PC-9 (cell line): ENCODE measurements around the gene OBSCN. TPM values are rescaled to one million over a fixed set of nuclear protein-coding genes. Genes with fewer than 3 reads are reported as not detected.

Experiments
- BruUV-seq: library from RNA; stranded (reverse); fragments of 400-500 nt; replicated peaks from 2 replicates; lab custom pipeline; 2021; lab: Mats Ljungman, UMichigan
- CTCF ChIA-PET: fragments of 300-600 bp; sonication (Branson Sonifier 250); formaldehyde crosslinking; loops from one replicate; lab custom pipeline; 2022; ENCODE audit warnings: antibody characterized with exemption; lab: Charles Lee
- POLR2A ChIA-PET: fragments of 300-600 bp; sonication (Branson Sonifier 250); formaldehyde crosslinking; loops from one replicate; lab custom pipeline; 2022; ENCODE audit warnings: antibody characterized with exemption; ENCODE audit not compliant: unreplicated experiment; lab: Charles Lee
- DNase-seq, 2 experiments: peaks; one replicate each; pipeline versions ENCODE4 v3.0.0 to v3.0.0-alpha.2; 2015 to 2022; ENCODE audit warnings: mixed read lengths in 1 of 2
- H2AFZ ChIP-seq: fragments of 200-600 bp; sonication (generic); 2 replicates; pipeline ENCODE4 v1.8.1; 2017; ENCODE audit warnings: antibody characterized with exemption
- H3F3A ChIP-seq: fragments of 200-600 bp; sonication (generic); 2 replicates; pipeline ENCODE4 v1.8.1; 2017; ENCODE audit warnings: antibody characterized with exemption, mild to moderate bottlenecking, low read depth; ENCODE audit not compliant: insufficient read depth
- H3K27ac ChIP-seq: fragments of 200-600 bp; sonication (generic); 2 replicates; pipeline ENCODE4 v1.6.1; 2016; ENCODE audit warnings: mixed run types
- H3K27me3 ChIP-seq: fragments of 200-600 bp; sonication (generic); 2 replicates; pipeline ENCODE4 v1.6.1; 2016; ENCODE audit warnings: low read depth, mixed run types; ENCODE audit not compliant: insufficient read depth
- H3K36me3 ChIP-seq: fragments of 200-600 bp; sonication (generic); 2 replicates; pipeline ENCODE4 v1.6.1; 2016; ENCODE audit warnings: low read depth, mixed run types
- H3K4me1 ChIP-seq: fragments of 200-600 bp; sonication (generic); replicated peaks from 2 replicates; pipeline ENCODE4 v1.6.1; 2016; ENCODE audit warnings: mixed run types; ENCODE audit not compliant: insufficient read depth
- H3K4me2 ChIP-seq: fragments of 200-600 bp; sonication (generic); 2 replicates; pipeline ENCODE4 v1.6.1; 2017; ENCODE audit warnings: mixed run types
- H3K4me3 ChIP-seq: fragments of 200-600 bp; sonication (generic); 2 replicates; pipeline ENCODE4 v1.6.1; 2016; ENCODE audit warnings: mixed run types
- H3K79me2 ChIP-seq: fragments of 200-600 bp; sonication (generic); 2 replicates; pipeline ENCODE4 v1.6.1; 2017; ENCODE audit warnings: low read depth, mixed run types
- H3K9me2 ChIP-seq: fragments of 200-600 bp; sonication (generic); 2 replicates; pipeline ENCODE4 v1.8.1; 2017; ENCODE audit warnings: mild to moderate bottlenecking; ENCODE audit not compliant: insufficient read depth
- H3K9me3 ChIP-seq: fragments of 200-600 bp; sonication (generic); 2 replicates; pipeline ENCODE4 v1.8.1; 2016; ENCODE audit warnings: low read depth; ENCODE audit not compliant: insufficient read depth
- H4K20me1 ChIP-seq: fragments of 200-600 bp; sonication (generic); 2 replicates; pipeline ENCODE4 v1.8.1; 2017; ENCODE audit not compliant: insufficient read depth
- CTCF ChIP-seq: fragments of 200-600 bp; sonication (generic); conservative IDR thresholded peaks from 2 replicates; pipeline ENCODE4 v1.6.1; 2017; ENCODE audit warnings: mixed run types, antibody characterized with exemption, mild to moderate bottlenecking, moderate library complexity
- EZH2 ChIP-seq: fragments of 200-600 bp; sonication (generic); IDR thresholded peaks from 2 replicates; pipeline ENCODE4 v1.8.0; 2017; ENCODE audit warnings: antibody characterized with exemption, low read depth
- intact Hi-C: fragments of 100-400 bp; cut with micrococcal nuclease; formaldehyde crosslinking; loops from one replicate; pipeline ENCODE4 v1.10.0; 2022; ENCODE audit not compliant: unreplicated experiment
- total RNA-seq: library from RNA; stranded (reverse); gene quantifications from 2 replicates; pipeline ENCODE4 v1.2.3, GENCODE V29; 2021

OBSCN gene
- total RNA-seq, 1 experiment from 2014 or later: 62.9 TPM

GRCh38 chr1:228390649-228391048, 182.8 kb downstream of the OBSCN start:
- DNase-seq: no peak
- H3K27me3 ChIP-seq: no peaks in the 10 kb centered on the region
- no TSS peak for BruUV-seq
- peaks cover 20% of the 10 kb centered on the region for H3K4me1 ChIP-seq
- intact Hi-C loops: loop anchor here (5.0 kb wide), 1 partner anchor 258 kb away; no protein-coding TSS in a partner anchor
- no peak overlapping the region for H3K4me3 ChIP-seq
- no peaks in the 10 kb centered on the region; the same call in 1 of the 2 replicates for H3K9me3 ChIP-seq
- H3K9me2 ChIP-seq: no peaks in the 10 kb centered on the region
- peaks cover 5% of the 10 kb centered on the region; the same call in 1 of the 2 replicates for H3K36me3 ChIP-seq
- H3K79me2 ChIP-seq: no peaks in the 10 kb centered on the region
- TF ChIP-seq CTCF: no peak
- POLR2A ChIA-PET: no interaction called here
- H3F3A ChIP-seq: peaks cover 31% of the 10 kb centered on the region
- CTCF ChIA-PET: no interaction called here
- 0 out of 2 replicates have a peak, but pooled peaks cover 4% of the 10 kb centered on the region for H4K20me1 ChIP-seq
- no peak overlapping the region for H2AFZ ChIP-seq
- no peak overlapping the region for H3K27ac ChIP-seq
- H3K4me2 ChIP-seq: no peak overlapping the region

GRCh38 chr1:228391411-228392020, 183.7 kb downstream of the OBSCN start:
- peaks cover 35% of the 10 kb centered on the region for H3F3A ChIP-seq
- ChIA-PET POLR2A (interaction anchor here (0.6 kb wide), 1 partner anchor 60 kb away, joined by 3 read pairs; no protein-coding TSS in a partner anchor), CTCF (no interaction called here)
- no peak overlapping the region for H3K4me2 ChIP-seq
- DNase-seq: no peak
- no peak overlapping the region for H3K4me3 ChIP-seq
- no peak overlapping the region for H3K27ac ChIP-seq
- H3K9me3 ChIP-seq: no peaks in the 10 kb centered on the region; the same call in 1 of the 2 replicates
- H4K20me1 ChIP-seq: 0 out of 2 replicates have a peak, but pooled peaks cover 4% of the 10 kb centered on the region
- H3K27me3 ChIP-seq: no peaks in the 10 kb centered on the region
- peaks cover 20% of the 10 kb centered on the region for H3K4me1 ChIP-seq
- H2AFZ ChIP-seq: no peak overlapping the region
- no peak for TF ChIP-seq EZH2
- no peak for TF ChIP-seq CTCF
- intact Hi-C loops: loop anchor here (5.0 kb wide), 1 partner anchor 259 kb away; no protein-coding TSS in a partner anchor
- H3K36me3 ChIP-seq: peaks cover 10% of the 10 kb centered on the region; the same call in 1 of the 2 replicates
- no peaks in the 10 kb centered on the region for H3K9me2 ChIP-seq
- no peaks in the 10 kb centered on the region for H3K79me2 ChIP-seq
- BruUV-seq: no TSS peak

GRCh38 chr1:228392111-228392936, 184.5 kb downstream of the OBSCN start:
- Histone ChIP-seq H3K4me1 (peaks cover 20% of the 10 kb centered on the region), H2AFZ (no peak overlapping the region), H3K36me3 (peaks cover 11% of the 10 kb centered on the region; the same call in 1 of the 2 replicates), H3K79me2 (no peaks in the 10 kb centered on the region), H3K4me3 (no peak overlapping the region), H4K20me1 (0 out of 2 replicates have a peak, but pooled peaks cover 4% of the 10 kb centered on the region), H3K4me2 (no peak overlapping the region), H3K9me2 (no peaks in the 10 kb centered on the region), H3K27ac (no peak overlapping the region), H3K27me3 (no peaks in the 10 kb centered on the region), H3F3A (peaks cover 35% of the 10 kb centered on the region), H3K9me3 (no peaks in the 10 kb centered on the region)
- POLR2A ChIA-PET: interaction anchor here (0.6 kb wide), 2 partner anchors 59 to 430 kb away, joined by 3 read pairs; no protein-coding TSS in a partner anchor
- intact Hi-C loops: loop anchor here (5.0 kb wide), 1 partner anchor 260 kb away; no protein-coding TSS in a partner anchor
- TF ChIP-seq CTCF (no peak), EZH2 (no peak)
- CTCF ChIA-PET: interaction anchor here (0.5 to 1.6 kb wide), 3 partner anchors 13 to 393 kb away, joined by 3 to 7 read pairs (median 4); no protein-coding TSS in a partner anchor
- DNase-seq: no peak
- BruUV-seq: no TSS peak
